ENCODE results near the gene TPSAB1. TPM values are rescaled to one million over a fixed set of nuclear protein-coding genes. Genes with fewer than 3 reads are reported as not detected.

The TPSAB1 gene
- total RNA-seq, 1 experiment from 2014 or later, result not detected

- H3K27me3 ChIP-seq (ENCODE audit: control insufficient read depth, insufficient read depth, low read length), result no peaks in the 10 kb centered on the region
- in situ Hi-C loops (cut with HindIII; ENCODE audit: low pct_unique_long_range_greater_than_20kb, low sequenced_read_pairs) (no loop called here), intact Hi-C loops (cut with micrococcal nuclease; ENCODE audit: unreplicated experiment) (no loop called here)
- no peaks in the 10 kb centered on the region for H3K9me3 ChIP-seq (ENCODE audit: control insufficient read depth, insufficient read depth, low read depth, low read length)
- CTCF ChIA-PET, result interaction anchor here (0.6 kb wide), 1 partner anchor 87 kb away, joined by 3 read pairs; no protein-coding TSS in a partner anchor
- H3K27ac ChIP-seq (ENCODE audit: low read length), result no peak overlapping the region
- no peak for TF ChIP-seq SIN3A (IDR thresholded peaks at IDR 0.05; ENCODE audit: borderline replicate concordance, insufficient read depth, low read depth, low read length)
- TF ChIP-seq, protein P1, sequence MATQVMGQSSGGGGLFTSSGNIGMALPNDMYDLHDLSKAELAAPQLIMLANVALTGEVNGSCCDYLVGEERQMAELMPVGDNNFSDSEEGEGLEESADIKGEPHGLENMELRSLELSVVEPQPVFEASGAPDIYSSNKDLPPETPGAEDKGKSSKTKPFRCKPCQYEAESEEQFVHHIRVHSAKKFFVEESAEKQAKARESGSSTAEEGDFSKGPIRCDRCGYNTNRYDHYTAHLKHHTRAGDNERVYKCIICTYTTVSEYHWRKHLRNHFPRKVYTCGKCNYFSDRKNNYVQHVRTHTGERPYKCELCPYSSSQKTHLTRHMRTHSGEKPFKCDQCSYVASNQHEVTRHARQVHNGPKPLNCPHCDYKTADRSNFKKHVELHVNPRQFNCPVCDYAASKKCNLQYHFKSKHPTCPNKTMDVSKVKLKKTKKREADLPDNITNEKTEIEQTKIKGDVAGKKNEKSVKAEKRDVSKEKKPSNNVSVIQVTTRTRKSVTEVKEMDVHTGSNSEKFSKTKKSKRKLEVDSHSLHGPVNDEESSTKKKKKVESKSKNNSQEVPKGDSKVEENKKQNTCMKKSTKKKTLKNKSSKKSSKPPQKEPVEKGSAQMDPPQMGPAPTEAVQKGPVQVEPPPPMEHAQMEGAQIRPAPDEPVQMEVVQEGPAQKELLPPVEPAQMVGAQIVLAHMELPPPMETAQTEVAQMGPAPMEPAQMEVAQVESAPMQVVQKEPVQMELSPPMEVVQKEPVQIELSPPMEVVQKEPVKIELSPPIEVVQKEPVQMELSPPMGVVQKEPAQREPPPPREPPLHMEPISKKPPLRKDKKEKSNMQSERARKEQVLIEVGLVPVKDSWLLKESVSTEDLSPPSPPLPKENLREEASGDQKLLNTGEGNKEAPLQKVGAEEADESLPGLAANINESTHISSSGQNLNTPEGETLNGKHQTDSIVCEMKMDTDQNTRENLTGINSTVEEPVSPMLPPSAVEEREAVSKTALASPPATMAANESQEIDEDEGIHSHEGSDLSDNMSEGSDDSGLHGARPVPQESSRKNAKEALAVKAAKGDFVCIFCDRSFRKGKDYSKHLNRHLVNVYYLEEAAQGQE (IDR thresholded peaks at IDR 0.05; ENCODE audit: insufficient read depth in 1 of 2, low read depth in 2 of 2, low read length in 1 of 2), result no peak
- no peak for TF ChIP-seq TCF7L2 (IDR thresholded peaks at IDR 0.05; ENCODE audit: low read depth, low read length)
- TF ChIP-seq, protein P2, sequence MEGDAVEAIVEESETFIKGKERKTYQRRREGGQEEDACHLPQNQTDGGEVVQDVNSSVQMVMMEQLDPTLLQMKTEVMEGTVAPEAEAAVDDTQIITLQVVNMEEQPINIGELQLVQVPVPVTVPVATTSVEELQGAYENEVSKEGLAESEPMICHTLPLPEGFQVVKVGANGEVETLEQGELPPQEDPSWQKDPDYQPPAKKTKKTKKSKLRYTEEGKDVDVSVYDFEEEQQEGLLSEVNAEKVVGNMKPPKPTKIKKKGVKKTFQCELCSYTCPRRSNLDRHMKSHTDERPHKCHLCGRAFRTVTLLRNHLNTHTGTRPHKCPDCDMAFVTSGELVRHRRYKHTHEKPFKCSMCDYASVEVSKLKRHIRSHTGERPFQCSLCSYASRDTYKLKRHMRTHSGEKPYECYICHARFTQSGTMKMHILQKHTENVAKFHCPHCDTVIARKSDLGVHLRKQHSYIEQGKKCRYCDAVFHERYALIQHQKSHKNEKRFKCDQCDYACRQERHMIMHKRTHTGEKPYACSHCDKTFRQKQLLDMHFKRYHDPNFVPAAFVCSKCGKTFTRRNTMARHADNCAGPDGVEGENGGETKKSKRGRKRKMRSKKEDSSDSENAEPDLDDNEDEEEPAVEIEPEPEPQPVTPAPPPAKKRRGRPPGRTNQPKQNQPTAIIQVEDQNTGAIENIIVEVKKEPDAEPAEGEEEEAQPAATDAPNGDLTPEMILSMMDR (IDR thresholded peaks at IDR 0.05), result no peak
- ATAC-seq (no peak), DNase-seq (ENCODE audit: low read depth, low spot score) (no peak)
- H3K4me1 ChIP-seq (ENCODE audit: control insufficient read depth, insufficient read depth, low read length), result peaks cover 3% of the 10 kb centered on the region
- POLR2A ChIA-PET, result no interaction called here
- BruUV-seq (replicated peaks), result no TSS peak
- no peaks in the 10 kb centered on the region for H3K36me3 ChIP-seq (ENCODE audit: control insufficient read depth, insufficient read depth, low read length)
- no peak overlapping the region for H3K4me3 ChIP-seq (ENCODE audit: low read depth in 2 of 2, low read length in 2 of 2)
Measured at GRCh38 chr16:1202274-1202673, 38.2 kb upstream of the TPSAB1 start.

GRCh38 chr16:1204933-1205332, 35.6 kb upstream of the TPSAB1 start:
- no peak overlapping the region for H3K4me3 ChIP-seq (ENCODE audit: low read depth in 2 of 2, low read length in 2 of 2)
- BruUV-seq (replicated peaks), result no TSS peak
- in situ Hi-C loops (cut with HindIII; ENCODE audit: low pct_unique_long_range_greater_than_20kb, low sequenced_read_pairs), result no loop called here
- CTCF ChIA-PET, result no interaction called here
- TF ChIP-seq TCF7L2 (IDR thresholded peaks at IDR 0.05; ENCODE audit: low read depth, low read length), result no peak
- TF ChIP-seq POLR2AphosphoS5 (IDR thresholded peaks at IDR 0.05; ENCODE audit: low read depth, low read length), result no peak
- TF ChIP-seq, protein P2 (IDR thresholded peaks at IDR 0.05), result no peak
- TF ChIP-seq, protein P1 (IDR thresholded peaks at IDR 0.05; ENCODE audit: insufficient read depth in 1 of 2, low read depth in 2 of 2, low read length in 1 of 2), result no peak
- no peak for TF ChIP-seq SIN3A (IDR thresholded peaks at IDR 0.05; ENCODE audit: borderline replicate concordance, insufficient read depth, low read depth, low read length)
- ATAC-seq (no peak), DNase-seq (ENCODE audit: low read depth, low spot score) (no peak)
- H3K27ac ChIP-seq (ENCODE audit: low read length), result no peak overlapping the region
- no peaks in the 10 kb centered on the region for H3K4me1 ChIP-seq (ENCODE audit: control insufficient read depth, insufficient read depth, low read length)
- POLR2A ChIA-PET, result no interaction called here
- no peaks in the 10 kb centered on the region for H3K9me3 ChIP-seq (ENCODE audit: control insufficient read depth, insufficient read depth, low read depth, low read length)
- no peaks in the 10 kb centered on the region for H3K36me3 ChIP-seq (ENCODE audit: control insufficient read depth, insufficient read depth, low read length)
- intact Hi-C loops (cut with micrococcal nuclease; ENCODE audit: unreplicated experiment), result no loop called here
- H3K27me3 ChIP-seq (ENCODE audit: control insufficient read depth, insufficient read depth, low read length), result no peaks in the 10 kb centered on the region
